Measurements from ENCODE around the gene SND1.

SND1 gene

GRCh38 chr7:127666602-127667001 lies 14.6 kb downstream of the SND1 start:
- Histone ChIP-seq H3K36me3 (replicated peaks) (no peaks in the 10 kb centered on the region), H3K27me3 (replicated peaks) (no peaks in the 10 kb centered on the region), H3K27ac (peak overlapping the region; percentile 83), H3K4me3 (ENCODE audit: low read depth, low read length) (no peak overlapping the region)
- no peak for TF ChIP-seq CTCF (IDR thresholded peaks at IDR 0.05; ENCODE audit: low read depth, low read length, missing control alignments)
- in situ Hi-C loops (cut with HindIII; ENCODE audit: low pct_ligation_motif_present, low sequenced_read_pairs) = no loop called here
- no peak for DNase-seq

- in situ Hi-C loops (cut with HindIII; ENCODE audit: low pct_ligation_motif_present, low sequenced_read_pairs) = no loop called here
- Histone ChIP-seq H3K27me3 (replicated peaks) (no peaks in the 10 kb centered on the region), H3K4me3 (ENCODE audit: low read depth, low read length) (no peak overlapping the region), H3K36me3 (replicated peaks) (no peaks in the 10 kb centered on the region), H3K27ac (peak overlapping the region; percentile 83)
- no peak for DNase-seq
- no peak for TF ChIP-seq CTCF (IDR thresholded peaks at IDR 0.05; ENCODE audit: low read depth, low read length, missing control alignments)
Observed at GRCh38 chr7:127667017-127667670, 15.2 kb downstream of the SND1 start.

GRCh38 chr7:127667759-127668530 lies 16.0 kb downstream of the SND1 start:
- Histone ChIP-seq H3K27ac (peak overlapping the region; percentile 83), H3K36me3 (replicated peaks) (no peaks in the 10 kb centered on the region), H3K27me3 (replicated peaks) (no peaks in the 10 kb centered on the region), H3K4me3 (ENCODE audit: low read depth, low read length) (no peak overlapping the region)
- DNase-seq = no peak
- in situ Hi-C loops (cut with HindIII; ENCODE audit: low pct_ligation_motif_present, low sequenced_read_pairs) = no loop called here
- TF ChIP-seq CTCF (IDR thresholded peaks at IDR 0.05; ENCODE audit: low read depth, low read length, missing control alignments) = no peak

- no peak for DNase-seq
- no peak overlapping the region for H3K27ac ChIP-seq
- no peak for TF ChIP-seq CTCF (IDR thresholded peaks at IDR 0.05; ENCODE audit: low read depth, low read length, missing control alignments)
- no peaks in the 10 kb centered on the region for H3K27me3 ChIP-seq (replicated peaks)
- peaks cover 3% of the 10 kb centered on the region for H3K36me3 ChIP-seq (replicated peaks)
- no peak overlapping the region for H3K4me3 ChIP-seq (ENCODE audit: low read depth, low read length)
- in situ Hi-C loops (cut with HindIII; ENCODE audit: low pct_ligation_motif_present, low sequenced_read_pairs) = no loop called here
Observed at GRCh38 chr7:127671341-127671740, 19.3 kb downstream of the SND1 start.

- no peak overlapping the region for H3K27ac ChIP-seq
- no peak for TF ChIP-seq CTCF (IDR thresholded peaks at IDR 0.05; ENCODE audit: low read depth, low read length, missing control alignments)
- in situ Hi-C loops (cut with HindIII; ENCODE audit: low pct_ligation_motif_present, low sequenced_read_pairs) = no loop called here
- H3K4me3 ChIP-seq (ENCODE audit: low read depth, low read length) = no peak overlapping the region
- peaks cover 3% of the 10 kb centered on the region for H3K36me3 ChIP-seq (replicated peaks)
- H3K27me3 ChIP-seq (replicated peaks) = no peaks in the 10 kb centered on the region
- no peak for DNase-seq
Observed at GRCh38 chr7:127673902-127674301, 21.9 kb downstream of the SND1 start.
